ENCODE data around the gene CNN3.

- no peak for TF ChIP-seq EZH2phosphoT487 (IDR thresholded peaks at IDR 0.05; ENCODE audit: borderline replicate concordance, low read depth, low read length)
- no peak for TF ChIP-seq CTCF (conservative IDR thresholded peaks at IDR 0.05; ENCODE audit: low read length)
Measured at GRCh38 chr1:94935476-94935875, 8.6 kb upstream of the CNN3 start.
